Mesenchymal stem cell (in vitro differentiated cells and primary cell): ENCODE data around the gene SULT4A1.
"Not testable (repeated sequence)": the region's sequence is repeated elsewhere in the genome, so short reads cannot be mapped to it uniquely, and the experiment has no call there.

Source experiments
- DNase-seq: peaks from one replicate; pipeline ENCODE4 v3.0.0-alpha.2; 2013
- H2AFZ ChIP-seq: one replicate; pipeline ENCODE4 v1.6.1; 2013; ENCODE audit warnings: low read depth, mild to moderate bottlenecking, control low read depth, inconsistent platforms, low read length, moderate library complexity
- H2AK5ac ChIP-seq: 2 replicates; pipeline ENCODE4 v1.6.1; 2013; ENCODE audit warnings: low read length, moderate library complexity, mild to moderate bottlenecking, inconsistent platforms; ENCODE audit not compliant: severe bottlenecking
- H2BK120ac ChIP-seq: one replicate; pipeline ENCODE4 v1.6.1; 2013; ENCODE audit warnings: low read depth, mild to moderate bottlenecking, inconsistent platforms, low read length, moderate library complexity
- H2BK12ac ChIP-seq, 2 experiments: one replicate each; pipeline ENCODE4 v1.6.1; 2013; ENCODE audit warnings: inconsistent platforms in 2 of 2, low read length in 2 of 2, mild to moderate bottlenecking in 2 of 2, moderate library complexity in 2 of 2, control low read depth in 1 of 2
- H2BK15ac ChIP-seq: one replicate; pipeline ENCODE4 v1.6.1; 2013; ENCODE audit warnings: mild to moderate bottlenecking, low read depth, inconsistent platforms; ENCODE audit not compliant: poor library complexity, severe bottlenecking
- H2BK5ac ChIP-seq: 2 replicates; pipeline ENCODE4 v1.6.1; 2013; ENCODE audit warnings: low read depth, mild to moderate bottlenecking, low read length, control low read depth, inconsistent platforms; ENCODE audit not compliant: poor library complexity, severe bottlenecking
- H3K14ac ChIP-seq, 2 experiments: one replicate each; pipeline ENCODE4 v1.6.1; 2013; ENCODE audit warnings: inconsistent platforms in 2 of 2, low read length in 2 of 2, control low read depth in 1 of 2, mild to moderate bottlenecking in 1 of 2, moderate library complexity in 1 of 2
- H3K18ac ChIP-seq, 2 experiments: one replicate each; pipeline ENCODE4 v1.6.1; 2013; ENCODE audit warnings: inconsistent platforms in 2 of 2, low read length in 2 of 2, control low read depth in 1 of 2, low read depth in 1 of 2, mild to moderate bottlenecking in 1 of 2
- H3K23ac ChIP-seq, 2 experiments: one replicate each; pipeline ENCODE4 v1.6.1; 2013; ENCODE audit warnings: inconsistent platforms in 2 of 2, low read length in 2 of 2, mild to moderate bottlenecking in 2 of 2, moderate library complexity in 2 of 2, control low read depth in 1 of 2
- H3K27ac ChIP-seq: 2 replicates; pipeline ENCODE4 v1.5.1; 2013; ENCODE audit warnings: mild to moderate bottlenecking, moderate library complexity, low read length, control low read depth, inconsistent platforms; ENCODE audit not compliant: poor library complexity, severe bottlenecking
- H3K27me3 ChIP-seq, 2 experiments: 2 replicates each; pipeline versions ENCODE4 v1.6.1 to v1.7.0; 2013; ENCODE audit warnings: low read length in 2 of 2, mild to moderate bottlenecking in 2 of 2, moderate library complexity in 2 of 2, control low read depth in 1 of 2, inconsistent platforms in 1 of 2; ENCODE audit not compliant: control insufficient read depth in 1 of 2, insufficient read depth in 1 of 2
- H3K36me3 ChIP-seq, 2 experiments: 2 replicates each; pipeline versions ENCODE4 v1.6.1 to v1.7.0; 2013; ENCODE audit warnings: low read length in 2 of 2, control low read depth in 1 of 2, inconsistent platforms in 1 of 2, low read depth in 1 of 2, mild to moderate bottlenecking in 1 of 2; ENCODE audit not compliant: insufficient read depth in 2 of 2, control insufficient read depth in 1 of 2
- H3K4ac ChIP-seq, 2 experiments: one replicate each; pipeline ENCODE4 v1.6.1; 2013; ENCODE audit warnings: inconsistent platforms in 2 of 2, low read length in 2 of 2, mild to moderate bottlenecking in 2 of 2, moderate library complexity in 2 of 2, control low read depth in 1 of 2, low read depth in 1 of 2
- H3K4me1 ChIP-seq: 2 replicates; pipeline ENCODE4 v1.6.1; 2013; ENCODE audit warnings: low read depth, low read length, control low read depth; ENCODE audit not compliant: control insufficient read depth, insufficient read depth
- H3K4me2 ChIP-seq: 2 replicates; pipeline ENCODE4 v1.6.1; 2013; ENCODE audit warnings: low read length, mild to moderate bottlenecking, inconsistent platforms; ENCODE audit not compliant: poor library complexity, severe bottlenecking
- H3K4me3 ChIP-seq, 2 experiments: 2 replicates each; pipeline versions ENCODE4 v1.5.1 to v1.7.0; 2013; ENCODE audit warnings: low read length in 2 of 2, mild to moderate bottlenecking in 2 of 2, control low read depth in 1 of 2, low read depth in 1 of 2; ENCODE audit not compliant: insufficient read depth in 1 of 2
- H3K79me1 ChIP-seq: replicated peaks from 2 replicates; pipeline ENCODE4 v1.6.1; 2013; ENCODE audit warnings: mild to moderate bottlenecking, control low read depth, low read length, inconsistent platforms; ENCODE audit not compliant: poor library complexity, severe bottlenecking
- H3K9ac ChIP-seq: 2 replicates; pipeline ENCODE4 v1.7.0; 2013; ENCODE audit warnings: mild to moderate bottlenecking, low read length, moderate library complexity
- H3K9me3 ChIP-seq: 2 replicates; pipeline ENCODE4 v1.7.0; 2013; ENCODE audit warnings: mild to moderate bottlenecking, low read length; ENCODE audit not compliant: control insufficient read depth
- H4K8ac ChIP-seq: one replicate; pipeline ENCODE4 v1.6.1; 2013; ENCODE audit warnings: inconsistent platforms, mild to moderate bottlenecking, low read length, moderate library complexity
- H4K91ac ChIP-seq: one replicate; pipeline ENCODE4 v1.6.1; 2013; ENCODE audit warnings: mild to moderate bottlenecking, low read length, inconsistent platforms
- WGBS: methylation state at CpG from one replicate; pipeline ENCODE4 v1.1.7; 2013; ENCODE audit warnings: mixed read lengths; 5-methylcytosine and 5-hydroxymethylcytosine counted together

The SULT4A1 gene

GRCh38 chr22:43905681-43906080, 43.4 kb upstream of the SULT4A1 start:
- Histone ChIP-seq H3K27ac (no peak overlapping the region), H4K91ac (no peak overlapping the region), H3K14ac (no peak overlapping the region), H3K79me1 (no peaks in the 10 kb centered on the region), H3K4me3 (no peak overlapping the region), H3K4me1 (peaks cover 17% of the 10 kb centered on the region), H3K9me3 (no peaks in the 10 kb centered on the region), H3K9ac (no peak overlapping the region), H2BK5ac (no peak overlapping the region), H3K18ac (no peak overlapping the region), H3K4me2 (no peak overlapping the region), H2AFZ (no peak overlapping the region), H3K27me3 (peaks cover 29 to 32% of the 10 kb centered on the region in 2 experiments), H2AK5ac (no peak overlapping the region), H2BK120ac (no peak overlapping the region), H3K36me3 (no peaks in the 10 kb centered on the region), H3K4ac (no peak overlapping the region), H2BK12ac (no peak overlapping the region), H2BK15ac (no peak overlapping the region), H4K8ac (no peak overlapping the region), H3K23ac (no peak overlapping the region)
- no peak for DNase-seq
- WGBS: 70% methylated on average over 7 of the region's 7 CpGs

DNA sequence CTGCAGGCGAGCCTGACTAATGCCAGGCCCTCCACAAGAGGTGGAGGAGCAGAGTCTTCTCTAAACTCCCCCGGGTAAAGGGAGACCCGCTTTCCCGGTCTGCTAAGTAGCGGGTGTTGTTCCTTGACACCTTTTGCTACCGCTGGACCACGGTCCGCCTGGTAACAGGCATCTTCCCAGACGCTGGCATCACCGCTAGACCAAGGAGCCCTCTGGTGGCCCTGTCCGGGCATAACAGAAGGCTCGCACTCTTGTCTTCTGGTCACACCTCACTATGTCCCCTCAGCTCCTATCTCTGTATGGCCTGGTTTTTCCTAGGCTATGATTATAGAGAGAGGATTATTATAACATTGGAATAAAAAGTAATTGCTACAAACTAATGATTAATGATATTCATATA, 42.1 kb upstream of the SULT4A1 start:
- not testable (repeated sequence) for H3K4me2 ChIP-seq, H2AFZ ChIP-seq, H3K4ac ChIP-seq, H2BK5ac ChIP-seq, H3K14ac ChIP-seq, H3K79me1 ChIP-seq, H4K91ac ChIP-seq, H3K23ac ChIP-seq, H3K36me3 ChIP-seq, H3K9ac ChIP-seq, H3K9me3 ChIP-seq, DNase-seq, H4K8ac ChIP-seq, H3K18ac ChIP-seq, H2BK15ac ChIP-seq, H3K4me3 ChIP-seq, H2AK5ac ChIP-seq, H3K27ac ChIP-seq, H2BK12ac ChIP-seq, H2BK120ac ChIP-seq
- H3K27me3 ChIP-seq: peaks cover 18 to 24% of the 10 kb centered on the region in 2 experiments
- 92% methylated on average over 2 of the region's 12 CpGs for WGBS
- peaks cover 23% of the 10 kb centered on the region for H3K4me1 ChIP-seq

- not testable (repeated sequence) for H4K91ac ChIP-seq, DNase-seq, H3K23ac ChIP-seq, H3K4ac ChIP-seq, H2BK5ac ChIP-seq, H2AFZ ChIP-seq, H3K18ac ChIP-seq, H3K4me3 ChIP-seq, H4K8ac ChIP-seq, H3K4me2 ChIP-seq, H2BK120ac ChIP-seq, H3K9ac ChIP-seq, H2BK15ac ChIP-seq, H3K36me3 ChIP-seq, H3K9me3 ChIP-seq, H3K79me1 ChIP-seq, H3K27ac ChIP-seq, H2AK5ac ChIP-seq, H3K14ac ChIP-seq
- Histone ChIP-seq H3K27me3 (peaks cover 10 to 16% of the 10 kb centered on the region in 2 experiments), H2BK12ac (peak overlapping the region; percentile 24 to 60), H3K4me1 (peaks cover 27% of the 10 kb centered on the region)
- WGBS: 86% methylated on average over 9 of the region's 12 CpGs
Observed at GRCh38 chr22:43903033-43903432, 40.7 kb upstream of the SULT4A1 start.

GRCh38 chr22:43901976-43902643, 39.8 kb upstream of the SULT4A1 start:
- Histone ChIP-seq H2BK120ac (no peak overlapping the region), H3K4me1 (peaks cover 36% of the 10 kb centered on the region), H2AFZ (no peak overlapping the region), H4K8ac (no peak overlapping the region), H3K27me3 (peaks cover 1 to 11% of the 10 kb centered on the region in 2 experiments), H3K14ac (no peak overlapping the region), H2AK5ac (peak overlapping the region; percentile 4), H3K23ac (no peak overlapping the region), H3K4me3 (no peak overlapping the region), H2BK5ac (no peak overlapping the region), H2BK15ac (no peak overlapping the region), H3K4ac (no peak overlapping the region), H3K9ac (no peak overlapping the region), H3K36me3 (no peaks in the 10 kb centered on the region), H3K27ac (peak overlapping the region; percentile 61), H3K4me2 (no peak overlapping the region), H3K18ac (no peak overlapping the region), H3K9me3 (no peaks in the 10 kb centered on the region), H2BK12ac (no peak overlapping the region), H4K91ac (no peak overlapping the region), H3K79me1 (no peaks in the 10 kb centered on the region)
- WGBS: 44% methylated on average over 5 of the region's 5 CpGs
- DNase-seq: peak; percentile 92
